HG03521 (cell line): ENCODE data around the gene TBX4.

Source experiments
- ATAC-seq: cut with Tn5 transposase; IDR thresholded peaks from one replicate; pipeline ENCODE4 v1.9.1; 2021; ENCODE audit warnings: mild to moderate bottlenecking, moderate library complexity; ENCODE audit not compliant: unreplicated experiment

TBX4 gene

GRCh38 chr17:61452301-61453290 lies at the start of gene TBX4:
Gene TBX4, plus strand, starts transcription at chr17:61452422. Its CDS starts 4,069 bp downstream, at chr17:61456491.
- no peak for ATAC-seq

GRCh38 chr17:61402978-61403800 lies 49.0 kb upstream of the TBX4 start:
- no peak for ATAC-seq

- ATAC-seq, result no peak
These were observed 48.2 kb upstream of the TBX4 start for GRCh38 chr17:61403801-61404662.

- ATAC-seq, result no peak
These were observed 47.6 kb upstream of the TBX4 start for GRCh38 chr17:61404663-61404912.

- no peak for ATAC-seq
These were observed 47.1 kb upstream of the TBX4 start for GRCh38 chr17:61404913-61405685.

GRCh38 chr17:61405686-61406536 lies 46.3 kb upstream of the TBX4 start:
- no peak for ATAC-seq

- ATAC-seq, result no peak
These were observed 45.7 kb upstream of the TBX4 start for GRCh38 chr17:61406537-61406845.

GRCh38 chr17:61406971-61407911 lies 45.0 kb upstream of the TBX4 start:
- ATAC-seq, result no peak

- no peak for ATAC-seq
These were observed 43.8 kb upstream of the TBX4 start for GRCh38 chr17:61408151-61409041.

- ATAC-seq, result no peak
These were observed 42.7 kb upstream of the TBX4 start for GRCh38 chr17:61409301-61410112.

GRCh38 chr17:61410141-61411010 lies 41.8 kb upstream of the TBX4 start:
- no peak for ATAC-seq

- ATAC-seq, result no peak
These were observed 41.3 kb upstream of the TBX4 start for GRCh38 chr17:61411011-61411260.

GRCh38 chr17:61411261-61412142 lies 40.7 kb upstream of the TBX4 start:
- no peak for ATAC-seq

GRCh38 chr17:61412143-61412859 lies 39.9 kb upstream of the TBX4 start:
- ATAC-seq, result peak; percentile 58
